IMR-90 (cell line): ENCODE measurements around the gene PRKAG2. TPM values are rescaled to one million over a fixed set of nuclear protein-coding genes. Genes with fewer than 3 reads are reported as not detected.

Experiments
- ATAC-seq: fragments of 200-7000 bp; cut with Tn5 transposase; 2 replicates; pipeline ENCODE4 v1.9.1; 2020; ENCODE audit warnings: low read depth, mild to moderate bottlenecking, moderate library complexity
- BruUV-seq: library from RNA; stranded (reverse); fragments of 400-500 nt; replicated peaks from 2 replicates; lab custom pipeline; 2021; lab: Mats Ljungman, UMichigan
- CTCF ChIA-PET: fragments of 300-600 bp; formaldehyde crosslinking; extraction: SDS; loops from one replicate; lab custom pipeline; 2021; ENCODE audit warnings: antibody characterized with exemption; lab: Yijun Ruan, JAX
- POLR2A ChIA-PET: fragments of 300-600 bp; sonication (Branson Sonifier 250); formaldehyde crosslinking; loops from one replicate; lab custom pipeline; 2022; ENCODE audit warnings: antibody characterized with exemption; ENCODE audit not compliant: unreplicated experiment; lab: Charles Lee
- DNase-seq: peaks from one replicate; pipeline ENCODE4 v3.0.0; 2013
- H2AFZ ChIP-seq: replicated peaks from 2 replicates; pipeline ENCODE3; 2013; ENCODE audit warnings: low read length, mild to moderate bottlenecking; ENCODE audit not compliant: poor library complexity
- H2AK5ac ChIP-seq: 2 replicates; pipeline ENCODE4 v1.6.1; 2013; ENCODE audit warnings: low read depth, low read length, inconsistent platforms
- H2AK9ac ChIP-seq: replicated peaks from 2 replicates; pipeline ENCODE3; 2013; ENCODE audit warnings: mild to moderate bottlenecking, low read depth, low read length, moderate library complexity; ENCODE audit not compliant: poor library complexity
- H2BK120ac ChIP-seq: 2 replicates; pipeline ENCODE4 v1.6.1; 2013; ENCODE audit warnings: low read depth, low read length, inconsistent platforms
- H2BK15ac ChIP-seq: 3 replicates; pipeline ENCODE4 v1.6.1; 2013; ENCODE audit warnings: low read depth, low read length, inconsistent platforms
- H2BK20ac ChIP-seq: 2 replicates; pipeline ENCODE4 v1.6.1; 2013; ENCODE audit warnings: low read depth, mild to moderate bottlenecking, inconsistent platforms, low read length, moderate library complexity
- H2BK5ac ChIP-seq: 2 replicates; pipeline ENCODE4 v1.6.1; 2013; ENCODE audit warnings: mild to moderate bottlenecking, low read depth, low read length, inconsistent platforms; ENCODE audit not compliant: poor library complexity, severe bottlenecking
- H3K14ac ChIP-seq: replicated peaks from 2 replicates; pipeline ENCODE4 v1.6.1; 2013; ENCODE audit warnings: low read depth, low read length, inconsistent platforms
- H3K18ac ChIP-seq: 2 replicates; pipeline ENCODE4 v1.6.1; 2013; ENCODE audit warnings: low read depth, low read length, control low read depth
- H3K23ac ChIP-seq: 2 replicates; pipeline ENCODE4 v1.6.1; 2013; ENCODE audit warnings: low read depth, low read length, inconsistent platforms
- H3K27ac ChIP-seq: 2 replicates; pipeline ENCODE4 v1.5.1; 2013; ENCODE audit warnings: mild to moderate bottlenecking, control low read depth, low read length; ENCODE audit not compliant: insufficient read depth
- H3K27me3 ChIP-seq: 2 replicates; pipeline ENCODE4 v1.6.1; 2013; ENCODE audit warnings: low read length; ENCODE audit not compliant: control insufficient read depth, insufficient read depth
- H3K36me3 ChIP-seq: 2 replicates; pipeline ENCODE4 v1.6.1; 2013; ENCODE audit warnings: low read length, mixed read lengths; ENCODE audit not compliant: control insufficient read depth, insufficient read depth
- H3K4ac ChIP-seq: 2 replicates; pipeline ENCODE4 v1.6.1; 2013; ENCODE audit warnings: low read depth, low read length, inconsistent platforms
- H3K4me1 ChIP-seq: 2 replicates; pipeline ENCODE4 v1.6.1; 2013; ENCODE audit warnings: low read length, mixed read lengths; ENCODE audit not compliant: control insufficient read depth, insufficient read depth
- H3K4me2 ChIP-seq: 2 replicates; pipeline ENCODE4 v1.6.1; 2013; ENCODE audit warnings: low read depth, mild to moderate bottlenecking, control low read depth, low read length, moderate library complexity
- H3K4me3 ChIP-seq: 2 replicates; pipeline ENCODE4 v1.5.1; 2013; ENCODE audit warnings: low read depth, mild to moderate bottlenecking, control low read depth, low read length, moderate library complexity; ENCODE audit not compliant: insufficient read depth
- H3K56ac ChIP-seq: 2 replicates; pipeline ENCODE4 v1.6.1; 2013; ENCODE audit warnings: low read length, inconsistent platforms; ENCODE audit not compliant: insufficient read depth; ENCODE audit errors: extremely low read depth
- H3K79me1 ChIP-seq, 2 experiments: 2 replicates each; pipeline ENCODE4 v1.6.1; 2013; ENCODE audit warnings: low read length in 2 of 2, inconsistent platforms in 1 of 2, low read depth in 1 of 2
- H3K9ac ChIP-seq: 2 replicates; pipeline ENCODE4 v1.6.1; 2013; ENCODE audit warnings: low read depth, low read length, control low read depth
- H3K9me1 ChIP-seq: 2 replicates; pipeline ENCODE4 v1.6.1; 2013; ENCODE audit warnings: low read length, inconsistent platforms; ENCODE audit not compliant: insufficient read depth
- H3K9me3 ChIP-seq: 2 replicates; pipeline ENCODE4 v1.6.1; 2013; ENCODE audit warnings: low read length; ENCODE audit not compliant: control insufficient read depth, insufficient read depth
- H4K20me1 ChIP-seq: 2 replicates; pipeline ENCODE4 v1.6.1; 2013; ENCODE audit warnings: low read length, inconsistent platforms; ENCODE audit not compliant: insufficient read depth
- H4K5ac ChIP-seq: 2 replicates; pipeline ENCODE4 v1.6.1; 2013; ENCODE audit warnings: mild to moderate bottlenecking, low read depth, low read length, control low read depth
- H4K8ac ChIP-seq, 2 experiments: 2 replicates each; pipeline ENCODE4 v1.6.1; 2013; ENCODE audit warnings: low read depth in 2 of 2, low read length in 2 of 2, control low read depth in 1 of 2, inconsistent platforms in 1 of 2
- H4K91ac ChIP-seq: 2 replicates; pipeline ENCODE4 v1.6.1; 2013; ENCODE audit warnings: low read depth, low read length, inconsistent platforms; ENCODE audit not compliant: insufficient read depth
- BHLHE40 ChIP-seq: fragments of 150-350 bp; IDR thresholded peaks from 2 replicates; pipeline ENCODE4 v1.6.1; 2016; ENCODE audit warnings: mild to moderate bottlenecking, low read depth, low read length
- CHD1 ChIP-seq: IDR thresholded peaks from 2 replicates; pipeline ENCODE4 v1.6.1; 2012; ENCODE audit warnings: low read depth, low read length, improper control_type of control experiment
- ELK1 ChIP-seq: fragments of 150-350 bp; IDR thresholded peaks from 2 replicates; pipeline ENCODE4 v1.6.1; 2016; ENCODE audit warnings: low read depth, mild to moderate bottlenecking, low read length, moderate library complexity, borderline replicate concordance
- FOS ChIP-seq: fragments of 150-350 bp; IDR thresholded peaks from 2 replicates; pipeline ENCODE4 v1.6.1; 2016; ENCODE audit warnings: low read depth, low read length
- MAFK ChIP-seq: IDR thresholded peaks from 2 replicates; pipeline ENCODE4 v1.6.1; 2012; ENCODE audit warnings: low read depth, low read length, improper control_type of control experiment
- MXI1 ChIP-seq: IDR thresholded peaks from 2 replicates; pipeline ENCODE4 v1.6.1; 2012; ENCODE audit warnings: low read depth, mild to moderate bottlenecking, low read length, moderate library complexity, borderline replicate concordance
- NFE2L2 ChIP-seq: fragments of 150-350 bp; IDR thresholded peaks from 2 replicates; pipeline ENCODE4 v1.6.1; 2016; ENCODE audit warnings: low read depth, mild to moderate bottlenecking, low read length
- POLR2A ChIP-seq: IDR thresholded peaks from 2 replicates; pipeline ENCODE4 v1.6.1; 2012; ENCODE audit warnings: mild to moderate bottlenecking, low read depth, low read length
- RAD21 ChIP-seq: IDR thresholded peaks from 2 replicates; pipeline ENCODE4 v1.6.1; 2012; ENCODE audit warnings: low read length, improper control_type of control experiment
- RCOR1 ChIP-seq: IDR thresholded peaks from 2 replicates; pipeline ENCODE4 v1.6.1; 2012; ENCODE audit warnings: mild to moderate bottlenecking, low read length, improper control_type of control experiment; ENCODE audit not compliant: insufficient replicate concordance
- RFX5 ChIP-seq: IDR thresholded peaks from 2 replicates; pipeline ENCODE4 v1.8.0; 2012; ENCODE audit warnings: low read depth, mild to moderate bottlenecking, low read length, moderate library complexity
- SMC3 ChIP-seq: fragments of 150-350 bp; IDR thresholded peaks from 2 replicates; pipeline ENCODE4 v1.6.1; 2016; ENCODE audit warnings: low read depth, mild to moderate bottlenecking, antibody characterized with exemption, low read length, moderate library complexity
- USF2 ChIP-seq: fragments of 150-350 bp; IDR thresholded peaks from 2 replicates; pipeline ENCODE4 v1.6.1; 2017; ENCODE audit warnings: mild to moderate bottlenecking, antibody characterized with exemption, low read length, low read depth
- WGBS, 2 experiments: methylation state at CpG; one replicate each; pipeline versions ENCODE4 v1.1.5 to v1.1.7; 2013; ENCODE audit warnings: missing lambda C conversion rate in 2 of 2; ENCODE audit not compliant: insufficient read length in 1 of 2; ENCODE audit errors: extremely low coverage in 2 of 2; 5-methylcytosine and 5-hydroxymethylcytosine counted together
- dilution Hi-C: fragments of 300-500 bp; cut with HindIII; formaldehyde crosslinking; loops from one replicate; pipeline ENCODE4 v1.14.3; 2018; ENCODE audit warnings: low sequenced_read_pairs; ENCODE audit not compliant: unreplicated experiment
- in situ Hi-C: fragments of 300-500 bp; cut with MboI; formaldehyde crosslinking; loops from 3 replicates; pipeline ENCODE4 v1.14.3; 2019; ENCODE audit warnings: low sequenced_read_pairs, inconsistent platforms, mixed read lengths
- intact Hi-C: fragments of 100-400 bp; cut with micrococcal nuclease; formaldehyde crosslinking; loops from 2 replicates; pipeline ENCODE4 v1.10.0; 2022
- polyA plus RNA-seq, 3 experiments: library from polyadenylated mRNA; depleted of rRNA; stranded (reverse); fragments of >200 nt; gene quantifications; 2 replicates each; pipeline ENCODE4 v1.2.3, GENCODE V29; 2012; ENCODE audit warnings: low replicate concordance in 1 of 3
- total RNA-seq: library from RNA; depleted of rRNA; stranded (reverse); fragments of >200 nt; gene quantifications from 2 replicates; pipeline ENCODE4 v1.2.3, GENCODE V29; 2012

The PRKAG2 gene
- total and polyA plus RNA-seq, 2 of the 4 experiments (the other 2 are of a cell fraction) = 15.4 to 21.6 TPM

- H4K91ac ChIP-seq = no peak overlapping the region
- no peak overlapping the region for H3K4ac ChIP-seq
- intact Hi-C loops (no loop called here), in situ Hi-C loops (no loop called here), dilution Hi-C loops (no loop called here)
- H2AK5ac ChIP-seq = no peak overlapping the region
- H3K36me3 ChIP-seq = no peaks in the 10 kb centered on the region
- H3K9ac ChIP-seq = no peak overlapping the region
- CTCF ChIA-PET = no interaction called here
- BruUV-seq = no TSS peak
- no peak for DNase-seq
- no peaks in the 10 kb centered on the region for H4K20me1 ChIP-seq
- no peak overlapping the region for H3K4me2 ChIP-seq
- H3K9me1 ChIP-seq = no peaks in the 10 kb centered on the region
- no peak overlapping the region for H2BK20ac ChIP-seq
- no peak overlapping the region for H2AK9ac ChIP-seq
- H3K9me3 ChIP-seq = no peaks in the 10 kb centered on the region
- H3K27ac ChIP-seq = no peak overlapping the region
- 63% methylated on average over 8 of the region's 11 CpGs; no CpG with 5 or more reads in 1 of the 2 experiments for WGBS, 2 experiments
- no peak for TF ChIP-seq RAD21
- TF ChIP-seq RFX5 = no peak
- TF ChIP-seq FOS = no peak
- TF ChIP-seq CHD1 = no peak
- no peak for TF ChIP-seq NFE2L2
- TF ChIP-seq ELK1 = no peak
- TF ChIP-seq RCOR1 = no peak
- TF ChIP-seq BHLHE40 = no peak
- TF ChIP-seq MAFK = no peak
- TF ChIP-seq MXI1 = no peak
- no peak for TF ChIP-seq USF2
- TF ChIP-seq SMC3 = no peak
- no peak for TF ChIP-seq POLR2A
- H4K5ac ChIP-seq = no peak overlapping the region
- H3K4me1 ChIP-seq = peaks cover 2% of the 10 kb centered on the region; the same call in 1 of the 2 replicates
- H2BK120ac ChIP-seq = no peak overlapping the region
- H3K14ac ChIP-seq = no peak overlapping the region
- no peak overlapping the region for H3K23ac ChIP-seq
- H3K4me3 ChIP-seq = no peak overlapping the region
- H4K8ac ChIP-seq = no peak overlapping the region
- peaks cover 58% of the 10 kb centered on the region for H3K27me3 ChIP-seq
- H3K79me1 ChIP-seq = no peaks in the 10 kb centered on the region
- no peak overlapping the region for H2AFZ ChIP-seq
- no peak for ATAC-seq
- no peak overlapping the region for H2BK15ac ChIP-seq
- POLR2A ChIA-PET = no interaction called here
- H3K18ac ChIP-seq = no peak overlapping the region
- no peak overlapping the region for H2BK5ac ChIP-seq
- H3K56ac ChIP-seq = no peak overlapping the region
Observed at GRCh38 chr7:151873402-151873965, 3.4 kb downstream of the PRKAG2 start.
